GM12872 (cell line): ENCODE data around the gene IL36RN.

Experiments
- TF ChIP-seq, protein P1 (sequence below): IDR thresholded peaks from 3 replicates; pipeline ENCODE4 v1.5.1; 2011; ENCODE audit warnings: low read depth, mild to moderate bottlenecking, low read length, moderate library complexity; ENCODE audit not compliant: insufficient read depth

IL36RN gene

GRCh38 chr2:113058998-113059960, at the start of gene IL36RN:
TSS of gene IL36RN (plus strand) at chr2:113059198. CDS start at chr2:113059439, 241 bp downstream.
- TF ChIP-seq, protein P1, sequence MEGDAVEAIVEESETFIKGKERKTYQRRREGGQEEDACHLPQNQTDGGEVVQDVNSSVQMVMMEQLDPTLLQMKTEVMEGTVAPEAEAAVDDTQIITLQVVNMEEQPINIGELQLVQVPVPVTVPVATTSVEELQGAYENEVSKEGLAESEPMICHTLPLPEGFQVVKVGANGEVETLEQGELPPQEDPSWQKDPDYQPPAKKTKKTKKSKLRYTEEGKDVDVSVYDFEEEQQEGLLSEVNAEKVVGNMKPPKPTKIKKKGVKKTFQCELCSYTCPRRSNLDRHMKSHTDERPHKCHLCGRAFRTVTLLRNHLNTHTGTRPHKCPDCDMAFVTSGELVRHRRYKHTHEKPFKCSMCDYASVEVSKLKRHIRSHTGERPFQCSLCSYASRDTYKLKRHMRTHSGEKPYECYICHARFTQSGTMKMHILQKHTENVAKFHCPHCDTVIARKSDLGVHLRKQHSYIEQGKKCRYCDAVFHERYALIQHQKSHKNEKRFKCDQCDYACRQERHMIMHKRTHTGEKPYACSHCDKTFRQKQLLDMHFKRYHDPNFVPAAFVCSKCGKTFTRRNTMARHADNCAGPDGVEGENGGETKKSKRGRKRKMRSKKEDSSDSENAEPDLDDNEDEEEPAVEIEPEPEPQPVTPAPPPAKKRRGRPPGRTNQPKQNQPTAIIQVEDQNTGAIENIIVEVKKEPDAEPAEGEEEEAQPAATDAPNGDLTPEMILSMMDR: no peak

GRCh38 chr2:113009622-113010021, 49.4 kb upstream of the IL36RN start:
- TF ChIP-seq, protein P1: no peak

GRCh38 chr2:113010088-113010487, 48.9 kb upstream of the IL36RN start:
- TF ChIP-seq, protein P1: no peak

- TF ChIP-seq, protein P1: no peak
These were observed 47.9 kb upstream of the IL36RN start for GRCh38 chr2:113011108-113011507.

- TF ChIP-seq, protein P1: no peak
These were observed 46.3 kb upstream of the IL36RN start for GRCh38 chr2:113012436-113013335.

DNA sequence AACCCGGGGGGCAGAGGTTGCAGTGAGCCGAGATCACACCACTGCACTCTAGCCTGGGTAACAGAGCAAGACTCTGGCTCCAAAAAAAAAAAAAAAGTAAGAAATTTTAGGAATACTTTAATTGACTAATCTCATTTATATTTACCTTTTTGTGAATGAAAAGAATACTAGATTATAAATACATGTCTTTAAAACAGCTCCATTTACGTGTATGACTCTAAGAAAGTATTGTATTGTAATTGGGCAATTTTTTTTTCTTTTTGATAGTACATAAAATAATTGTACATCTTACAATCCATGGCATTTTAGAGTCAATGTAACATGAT, 45.7 kb upstream of the IL36RN start:
- TF ChIP-seq, protein P1: no peak

- TF ChIP-seq, protein P1: no peak
These were observed 44.9 kb upstream of the IL36RN start for GRCh38 chr2:113014067-113014466.
